ENCODE measurements around the gene ABHD15.

Gene ABHD15

DNA sequence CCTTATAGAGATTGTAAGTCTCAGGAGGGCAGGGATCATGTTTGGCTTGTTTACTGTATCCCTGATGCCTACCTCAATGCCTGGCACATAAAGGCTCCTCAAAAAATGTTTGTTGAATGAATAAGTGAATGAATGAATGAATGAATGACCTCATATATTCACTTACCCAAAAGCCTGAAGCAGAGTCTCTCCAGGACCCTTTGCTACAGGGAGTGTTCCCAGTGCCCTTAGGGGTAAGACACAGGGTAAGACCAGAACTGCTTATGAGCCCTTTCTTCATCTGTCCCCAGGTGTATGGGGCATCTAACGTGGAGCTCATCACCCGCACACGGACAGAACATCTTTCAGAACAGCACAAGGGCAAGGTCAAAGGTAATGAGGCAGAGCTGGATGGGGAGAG, 43.6 kb upstream of the ABHD15 start:
- Histone ChIP-seq H3K36me3 (ENCODE audit: control insufficient read depth, insufficient read depth, low read length) (no peaks in the 10 kb centered on the region), H3K27me3 (replicated peaks; ENCODE audit: control insufficient read depth, insufficient read depth, low read length, poor library complexity, severe bottlenecking) (no peaks in the 10 kb centered on the region), H3K4me3 (ENCODE audit: insufficient read depth, low read depth, low read length, poor library complexity, severe bottlenecking) (no peak overlapping the region), H3K27ac (ENCODE audit: insufficient read depth, low read length, poor library complexity, severe bottlenecking) (no peak overlapping the region), H3K9me3 (ENCODE audit: control insufficient read depth, low read length) (no peaks in the 10 kb centered on the region), H3K4me1 (ENCODE audit: control insufficient read depth, insufficient read depth, low read length, poor library complexity, severe bottlenecking) (peaks cover 26% of the 10 kb centered on the region)
- DNase-seq = no peak

GRCh38 chr17:29608986-29609385, 42.1 kb upstream of the ABHD15 start:
- no peak for DNase-seq
- Histone ChIP-seq H3K4me3 (ENCODE audit: insufficient read depth, low read depth, low read length, poor library complexity, severe bottlenecking) (no peak overlapping the region), H3K27ac (ENCODE audit: insufficient read depth, low read length, poor library complexity, severe bottlenecking) (no peak overlapping the region)

GRCh38 chr17:29607557-29608195, 40.8 kb upstream of the ABHD15 start:
- H3K27ac ChIP-seq (ENCODE audit: insufficient read depth, low read length, poor library complexity, severe bottlenecking) = no peak overlapping the region
- H3K9me3 ChIP-seq (ENCODE audit: control insufficient read depth, low read length) = no peaks in the 10 kb centered on the region
- no peaks in the 10 kb centered on the region for H3K4me1 ChIP-seq (ENCODE audit: control insufficient read depth, insufficient read depth, low read length, poor library complexity, severe bottlenecking)
- H3K36me3 ChIP-seq (ENCODE audit: control insufficient read depth, insufficient read depth, low read length) = no peaks in the 10 kb centered on the region
- no peak for DNase-seq
- H3K4me3 ChIP-seq (ENCODE audit: insufficient read depth, low read depth, low read length, poor library complexity, severe bottlenecking) = no peak overlapping the region
- no peaks in the 10 kb centered on the region for H3K27me3 ChIP-seq (replicated peaks; ENCODE audit: control insufficient read depth, insufficient read depth, low read length, poor library complexity, severe bottlenecking)

More at GRCh38 chr17:29608986-29609385, 42.1 kb upstream of the ABHD15 start:
- Histone ChIP-seq H3K36me3 (ENCODE audit: control insufficient read depth, insufficient read depth, low read length) (no peaks in the 10 kb centered on the region), H3K27me3 (replicated peaks; ENCODE audit: control insufficient read depth, insufficient read depth, low read length, poor library complexity, severe bottlenecking) (no peaks in the 10 kb centered on the region), H3K4me1 (ENCODE audit: control insufficient read depth, insufficient read depth, low read length, poor library complexity, severe bottlenecking) (peaks cover 12% of the 10 kb centered on the region), H3K9me3 (ENCODE audit: control insufficient read depth, low read length) (no peaks in the 10 kb centered on the region)

GRCh38 chr17:29603109-29603674, 36.4 kb upstream of the ABHD15 start:
- H3K4me1 ChIP-seq (ENCODE audit: control insufficient read depth, insufficient read depth, low read length, poor library complexity, severe bottlenecking) = no peaks in the 10 kb centered on the region
- no peaks in the 10 kb centered on the region for H3K9me3 ChIP-seq (ENCODE audit: control insufficient read depth, low read length)
- H3K36me3 ChIP-seq (ENCODE audit: control insufficient read depth, insufficient read depth, low read length) = no peaks in the 10 kb centered on the region
- no peak overlapping the region for H3K4me3 ChIP-seq (ENCODE audit: insufficient read depth, low read depth, low read length, poor library complexity, severe bottlenecking)
- no peak for DNase-seq
- H3K27ac ChIP-seq (ENCODE audit: insufficient read depth, low read length, poor library complexity, severe bottlenecking) = no peak overlapping the region
- H3K27me3 ChIP-seq (replicated peaks; ENCODE audit: control insufficient read depth, insufficient read depth, low read length, poor library complexity, severe bottlenecking) = no peaks in the 10 kb centered on the region

- Histone ChIP-seq H3K27ac (ENCODE audit: insufficient read depth, low read length, poor library complexity, severe bottlenecking) (no peak overlapping the region), H3K9me3 (ENCODE audit: control insufficient read depth, low read length) (no peaks in the 10 kb centered on the region), H3K36me3 (ENCODE audit: control insufficient read depth, insufficient read depth, low read length) (no peaks in the 10 kb centered on the region), H3K4me1 (ENCODE audit: control insufficient read depth, insufficient read depth, low read length, poor library complexity, severe bottlenecking) (peaks cover 5% of the 10 kb centered on the region), H3K4me3 (ENCODE audit: insufficient read depth, low read depth, low read length, poor library complexity, severe bottlenecking) (no peak overlapping the region), H3K27me3 (replicated peaks; ENCODE audit: control insufficient read depth, insufficient read depth, low read length, poor library complexity, severe bottlenecking) (no peaks in the 10 kb centered on the region)
- no peak for DNase-seq
Measured at GRCh38 chr17:29597361-29598172, 30.7 kb upstream of the ABHD15 start.

DNA sequence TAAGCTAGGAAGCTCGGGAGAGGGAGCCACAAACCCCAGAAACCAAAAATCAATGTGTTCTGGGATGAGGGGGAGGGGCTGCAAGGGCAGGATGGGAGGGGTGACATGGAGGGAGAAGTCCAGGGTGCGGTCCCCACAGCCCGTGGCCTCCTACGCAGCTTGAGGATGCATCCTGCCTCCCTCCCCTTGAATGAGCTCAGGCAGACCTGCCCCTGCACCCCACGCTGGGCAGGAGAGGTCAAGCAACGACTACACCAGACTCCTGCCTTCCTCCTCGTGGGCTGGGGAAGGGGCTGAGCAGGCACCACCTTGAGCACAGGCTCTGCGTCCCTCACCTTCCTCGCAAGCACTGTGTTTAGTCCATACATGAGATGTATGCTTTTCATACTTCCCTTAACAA, 30.0 kb upstream of the ABHD15 start:
- H3K36me3 ChIP-seq (ENCODE audit: control insufficient read depth, insufficient read depth, low read length) = no peaks in the 10 kb centered on the region
- no peaks in the 10 kb centered on the region for H3K27me3 ChIP-seq (replicated peaks; ENCODE audit: control insufficient read depth, insufficient read depth, low read length, poor library complexity, severe bottlenecking)
- no peak overlapping the region for H3K27ac ChIP-seq (ENCODE audit: insufficient read depth, low read length, poor library complexity, severe bottlenecking)
- H3K4me3 ChIP-seq (ENCODE audit: insufficient read depth, low read depth, low read length, poor library complexity, severe bottlenecking) = no peak overlapping the region
- no peaks in the 10 kb centered on the region for H3K9me3 ChIP-seq (ENCODE audit: control insufficient read depth, low read length)
- no peak for DNase-seq
- peaks cover 13% of the 10 kb centered on the region for H3K4me1 ChIP-seq (ENCODE audit: control insufficient read depth, insufficient read depth, low read length, poor library complexity, severe bottlenecking)

DNA sequence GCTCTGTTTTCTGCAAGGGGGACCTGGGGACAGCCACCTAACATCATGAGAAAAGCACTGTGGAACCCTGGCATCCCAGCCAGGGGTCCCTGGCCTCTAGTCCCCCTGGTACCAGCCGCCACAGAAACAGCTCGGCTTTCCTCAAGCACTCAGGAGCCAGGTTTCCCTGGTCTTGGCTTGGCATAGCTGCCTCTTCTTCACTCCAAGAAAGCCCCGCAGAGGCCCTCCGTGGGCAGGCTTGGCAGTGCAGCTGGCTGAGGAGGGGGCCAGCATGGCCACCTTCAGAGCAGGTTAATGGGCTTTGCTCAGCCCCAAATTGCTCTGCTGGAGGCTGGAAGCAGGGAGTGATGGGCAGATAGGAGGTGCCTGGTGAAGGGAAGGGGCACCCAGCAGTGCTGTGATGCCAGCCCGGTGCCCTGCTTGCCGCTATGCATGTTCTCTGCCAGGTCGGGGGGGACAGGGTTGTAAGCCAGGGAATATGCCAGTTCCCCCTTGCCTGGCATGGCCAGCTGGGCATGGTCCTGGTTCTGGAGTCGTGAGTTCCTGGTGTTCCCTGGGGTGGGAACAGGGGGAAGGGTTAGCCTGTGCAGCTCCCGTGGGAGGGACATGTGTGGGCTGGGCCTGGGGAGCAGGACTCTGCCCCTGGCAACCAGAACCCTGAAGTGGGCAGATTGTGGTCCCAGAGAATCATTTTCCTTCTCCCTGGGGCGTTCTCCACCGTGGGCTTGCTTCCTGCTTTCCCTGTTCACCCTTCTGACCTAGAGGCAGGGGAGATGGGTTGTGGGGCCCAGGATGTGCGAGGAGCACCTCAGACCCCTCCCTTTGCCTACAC, 29.3 kb upstream of the ABHD15 start:
- H3K36me3 ChIP-seq (ENCODE audit: control insufficient read depth, insufficient read depth, low read length) = no peaks in the 10 kb centered on the region
- H3K27me3 ChIP-seq (replicated peaks; ENCODE audit: control insufficient read depth, insufficient read depth, low read length, poor library complexity, severe bottlenecking) = no peaks in the 10 kb centered on the region
- no peaks in the 10 kb centered on the region for H3K9me3 ChIP-seq (ENCODE audit: control insufficient read depth, low read length)
- H3K4me3 ChIP-seq (ENCODE audit: insufficient read depth, low read depth, low read length, poor library complexity, severe bottlenecking) = no peak overlapping the region
- H3K4me1 ChIP-seq (ENCODE audit: control insufficient read depth, insufficient read depth, low read length, poor library complexity, severe bottlenecking) = peaks cover 19% of the 10 kb centered on the region
- no peak for DNase-seq
- H3K27ac ChIP-seq (ENCODE audit: insufficient read depth, low read length, poor library complexity, severe bottlenecking) = no peak overlapping the region

- H3K4me1 ChIP-seq (ENCODE audit: control insufficient read depth, insufficient read depth, low read length, poor library complexity, severe bottlenecking) = peaks cover 28% of the 10 kb centered on the region
- H3K36me3 ChIP-seq (ENCODE audit: control insufficient read depth, insufficient read depth, low read length) = no peaks in the 10 kb centered on the region
- H3K9me3 ChIP-seq (ENCODE audit: control insufficient read depth, low read length) = no peaks in the 10 kb centered on the region
- no peak overlapping the region for H3K27ac ChIP-seq (ENCODE audit: insufficient read depth, low read length, poor library complexity, severe bottlenecking)
- no peak overlapping the region for H3K4me3 ChIP-seq (ENCODE audit: insufficient read depth, low read depth, low read length, poor library complexity, severe bottlenecking)
- DNase-seq = no peak
- H3K27me3 ChIP-seq (replicated peaks; ENCODE audit: control insufficient read depth, insufficient read depth, low read length, poor library complexity, severe bottlenecking) = no peaks in the 10 kb centered on the region
Measured at GRCh38 chr17:29595107-29595942, 28.5 kb upstream of the ABHD15 start.

DNA sequence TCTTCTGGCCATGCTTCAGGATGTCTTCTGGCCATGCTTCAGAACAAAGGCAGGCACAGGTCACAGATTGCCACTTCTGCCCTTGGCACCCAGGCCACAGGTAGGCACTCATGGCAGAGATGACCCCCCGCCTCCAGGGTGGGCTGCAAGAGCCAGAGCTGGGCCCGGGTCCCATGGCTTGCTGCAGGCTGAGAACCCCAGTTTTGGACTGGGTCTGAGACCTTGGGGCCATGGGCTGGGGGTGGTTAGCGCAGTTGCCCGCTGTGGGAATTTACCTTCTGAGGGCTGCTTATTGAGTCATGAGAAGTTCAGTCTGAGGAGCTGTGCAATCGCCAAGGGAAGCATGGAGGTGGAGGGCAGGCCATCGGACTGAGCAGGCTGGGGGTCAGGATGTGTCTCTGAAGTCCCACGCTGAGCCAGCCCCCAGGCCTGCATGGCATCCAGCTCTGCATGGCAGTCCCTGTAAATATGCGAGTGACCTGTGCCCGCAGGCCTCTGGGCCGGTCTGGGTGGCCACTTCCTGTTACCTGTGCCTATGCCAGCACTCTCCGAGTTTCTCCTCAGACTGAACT, 27.8 kb upstream of the ABHD15 start:
- H3K9me3 ChIP-seq (ENCODE audit: control insufficient read depth, low read length) = no peaks in the 10 kb centered on the region
- no peak overlapping the region for H3K27ac ChIP-seq (ENCODE audit: insufficient read depth, low read length, poor library complexity, severe bottlenecking)
- no peak overlapping the region for H3K4me3 ChIP-seq (ENCODE audit: insufficient read depth, low read depth, low read length, poor library complexity, severe bottlenecking)
- no peak for DNase-seq
- H3K4me1 ChIP-seq (ENCODE audit: control insufficient read depth, insufficient read depth, low read length, poor library complexity, severe bottlenecking) = peaks cover 34% of the 10 kb centered on the region
- H3K36me3 ChIP-seq (ENCODE audit: control insufficient read depth, insufficient read depth, low read length) = no peaks in the 10 kb centered on the region
- H3K27me3 ChIP-seq (replicated peaks; ENCODE audit: control insufficient read depth, insufficient read depth, low read length, poor library complexity, severe bottlenecking) = no peaks in the 10 kb centered on the region
